HepG2 (cell line): ENCODE measurements around the gene SNRPD3. TPM values are rescaled to one million over a fixed set of nuclear protein-coding genes. Genes with fewer than 3 reads are reported as not detected.
A peak's percentile ranks its signal among the peaks of the same experiment; 100 is the strongest.
"Not testable (repeated sequence)": the region's sequence is repeated elsewhere in the genome, so short reads cannot be mapped to it uniquely, and the experiment has no call there.

Experiments
- ATAC-seq: fragments of 200-7000 bp; cut with Tn5 transposase; 3 replicates; pipeline ENCODE4 v1.9.1; 2020; ENCODE audit warnings: mild to moderate bottlenecking, moderate library complexity
- BruUV-seq: library from RNA; stranded (reverse); fragments of 400-500 nt; replicated peaks from 2 replicates; lab custom pipeline; 2021; lab: Mats Ljungman, UMichigan
- CTCF ChIA-PET: fragments of 300-600 bp; formaldehyde crosslinking; extraction: SDS; loops from one replicate; lab custom pipeline; 2021; ENCODE audit warnings: low total read pairs, inconsistent platforms, low intra/inter-chr PET ratio; lab: Yijun Ruan, JAX
- POLR2A ChIA-PET: fragments of 350-600 bp; sonication (Branson Sonifier 250); formaldehyde crosslinking; loops from one replicate; lab custom pipeline; 2020; ENCODE audit warnings: antibody characterized with exemption, inconsistent platforms; lab: Yijun Ruan, JAX
- DNase-seq: peaks from one replicate; pipeline ENCODE4 v3.0.0-alpha.2; 2015; ENCODE audit warnings: low spot score
- FAIRE-seq: peaks from 3 replicates; lab custom pipeline; 2011; peaks lifted over from hg19 to GRCh38; lab: Jason Lieb, UNC
- H2AFZ ChIP-seq: one replicate; pipeline ENCODE4 v1.6.1; 2011; ENCODE audit warnings: low read length, inconsistent platforms
- H3K27ac ChIP-seq: fragments of 300-600 bp; 3 replicates; pipeline ENCODE4 v1.8.0; 2011; ENCODE audit warnings: mixed run types, mild to moderate bottlenecking, mixed read lengths, low read length, inconsistent platforms; ENCODE audit not compliant: insufficient read depth; ENCODE audit errors: extremely low read length
- H3K27me3 ChIP-seq, 2 experiments: fragments of 200-600 bp in 1 of 2; 2 replicates in 1 of 2; 3 replicates in 1 of 2; pipeline versions ENCODE4 v1.6.0 to v1.8.0; 2011; ENCODE audit warnings: low read length in 2 of 2, mild to moderate bottlenecking in 2 of 2, moderate library complexity in 2 of 2, inconsistent platforms in 1 of 2; ENCODE audit not compliant: insufficient read depth in 2 of 2, control insufficient read depth in 1 of 2
- H3K36me3 ChIP-seq, 2 experiments: fragments of 200-600 bp in 1 of 2; replicated peaks in 1 of 2; 2 replicates in 1 of 2; 3 replicates in 1 of 2; pipeline versions ENCODE4 v1.5.1 to v1.8.0; 2011; ENCODE audit warnings: low read length in 2 of 2, inconsistent platforms in 1 of 2; ENCODE audit not compliant: insufficient read depth in 2 of 2, control insufficient read depth in 1 of 2
- H3K4me1 ChIP-seq: 2 replicates; pipeline ENCODE4 v1.5.1; 2012; ENCODE audit warnings: low read length, inconsistent platforms; ENCODE audit not compliant: insufficient read depth
- H3K4me2 ChIP-seq: 2 replicates; pipeline ENCODE4 v1.6.0; 2011; ENCODE audit warnings: low read depth, low read length, inconsistent platforms
- H3K4me3 ChIP-seq, 3 experiments: fragments of 200-600 bp in 1 of 3; sonication (generic), shearing (Covaris generic) in 1 of 3; replicated peaks in 1 of 3; 2 replicates each; pipeline ENCODE4 v1.5.1; 2011 to 2016; ENCODE audit warnings: low read length in 3 of 3, inconsistent platforms in 2 of 3, low read depth in 2 of 3, mild to moderate bottlenecking in 2 of 3, control low read depth in 1 of 3, mixed read lengths in 1 of 3; ENCODE audit not compliant: insufficient read depth in 1 of 3
- H3K79me2 ChIP-seq: one replicate; pipeline ENCODE4 v1.6.1; 2011; ENCODE audit warnings: low read length, inconsistent platforms; ENCODE audit not compliant: insufficient read depth
- H3K9ac ChIP-seq: 2 replicates; pipeline ENCODE4 v1.6.0; 2011; ENCODE audit warnings: mild to moderate bottlenecking, low read depth, low read length, inconsistent platforms; ENCODE audit not compliant: insufficient read depth
- H3K9me3 ChIP-seq: 2 replicates; pipeline ENCODE4 v1.5.1; 2012; ENCODE audit warnings: mild to moderate bottlenecking, low read length
- H4K20me1 ChIP-seq: 2 replicates; pipeline ENCODE4 v1.6.0; 2011; ENCODE audit warnings: inconsistent platforms, mild to moderate bottlenecking, low read length, moderate library complexity; ENCODE audit not compliant: insufficient read depth
- CREB1 ChIP-seq, 2 experiments: fragments of 450-650 bp in 1 of 2; IDR thresholded peaks; 2 replicates each; pipeline ENCODE4 v1.6.1; 2016 to 2017; ENCODE audit warnings: control low read depth in 1 of 2, mild to moderate bottlenecking in 1 of 2, missing compliant biosample characterization in 1 of 2, missing genetic modification characterization in 1 of 2
- RBFOX2 ChIP-seq: fragments of 200-400 bp; formaldehyde crosslinking; IDR thresholded peaks from 2 replicates; pipeline ENCODE4 v1.6.1; 2017; ENCODE audit warnings: low read depth, mild to moderate bottlenecking, low read length
- ZNF121 ChIP-seq: sonication (generic); formaldehyde crosslinking; IDR thresholded peaks from 2 replicates; pipeline ENCODE4 v1.5.0; 2020; ENCODE audit warnings: mild to moderate bottlenecking, missing genetic modification reagents
- WGBS: methylation state at CpG from one replicate; pipeline ENCODE4 v1.1.6; 2017; ENCODE audit warnings: low lambda C conversion rate; 5-methylcytosine and 5-hydroxymethylcytosine counted together
- in situ Hi-C: cut with HindIII; loops from 2 replicates; pipeline ENCODE4 v1.10.0; 2017; ENCODE audit warnings: low pct_unique_long_range_greater_than_20kb; ENCODE audit not compliant: extremely low pct_ligation_motif_present
- intact Hi-C: fragments of 100-400 bp; cut with micrococcal nuclease; formaldehyde crosslinking; loops from one replicate; pipeline ENCODE4 v1.10.0; 2022; ENCODE audit not compliant: unreplicated experiment
- polyA plus RNA-seq, 8 experiments: library from polyadenylated mRNA; depleted of rRNA in 3 of 8; stranded (reverse) in 7 of 8; unstranded in 1 of 8; fragments of >200 nt; fragmentation: Illumina TruSeq in 4 of 8; extraction: Trizol in 4 of 8; gene quantifications; 2 replicates each; pipeline versions ENCODE4 v1.2.1 to v1.2.3, GENCODE V29; 2011 to 2016; ENCODE audit warnings: low read depth in 4 of 8, missing spikeins in 1 of 8, mixed read lengths in 1 of 8; ENCODE audit not compliant: insufficient read depth in 1 of 8
- total RNA-seq, 5 experiments: library from RNA; depleted of rRNA; stranded (reverse); fragments of >200 nt; fragmentation: Illumina TruSeq; extraction: Trizol; gene quantifications; 2 replicates each; pipeline ENCODE4 v1.2.3, GENCODE V29; 2016; ENCODE audit warnings: low read depth in 1 of 5
- TF ChIP-seq, protein P1 (sequence below): sonication (generic); formaldehyde crosslinking; conservative IDR thresholded peaks from 2 replicates; pipeline ENCODE4 v1.4.0; 2020; ENCODE audit warnings: missing genetic modification reagents

The SNRPD3 gene
- total and polyA plus RNA-seq, 2 of the 13 experiments (the other 11 are each of a cell fraction or from before 2014, with no cell fraction given): 110 to 209 TPM

DNA sequence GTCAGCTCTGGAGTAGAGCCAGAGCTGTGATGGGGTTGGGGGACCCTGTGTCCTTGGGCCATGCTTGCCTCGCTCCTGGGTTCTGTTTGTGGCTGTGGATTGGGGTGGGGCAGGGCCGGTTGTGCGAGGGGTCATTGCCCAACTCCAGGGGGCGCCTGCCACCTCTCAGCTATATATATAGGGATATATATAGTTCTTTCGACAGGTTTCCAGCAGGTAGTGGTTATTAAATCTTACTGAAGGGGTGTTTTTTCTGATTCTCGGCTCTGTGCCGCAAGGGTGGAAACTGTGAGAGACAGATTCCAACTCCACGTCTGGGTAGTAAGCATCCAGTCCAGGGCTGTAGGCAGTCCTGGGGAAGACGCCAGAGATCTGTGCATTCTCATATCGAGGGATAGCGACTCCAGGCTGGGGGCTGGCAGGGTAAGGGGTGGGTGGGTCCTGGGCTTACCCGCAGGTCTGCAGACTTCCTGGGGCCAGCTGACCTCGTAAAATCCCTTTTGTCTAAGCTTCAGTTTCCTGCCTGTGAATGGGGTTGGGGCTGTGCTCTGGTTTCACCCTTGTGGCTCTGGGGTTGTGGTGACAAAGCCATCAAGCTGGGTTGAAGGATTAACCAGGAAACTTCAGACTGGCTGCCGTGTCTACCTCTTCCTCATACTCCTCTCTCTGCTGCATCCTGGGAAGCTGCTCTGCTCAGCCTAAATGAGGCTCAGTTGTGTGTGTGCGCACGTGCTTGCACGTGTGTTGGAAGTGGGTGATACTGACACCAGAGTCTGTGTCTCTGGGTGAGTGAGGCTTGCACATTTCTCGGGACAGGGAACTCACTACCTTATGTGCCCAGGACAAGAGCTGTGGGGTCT, 48.2 kb downstream of the SNRPD3 start (continued):
- TF ChIP-seq, protein P1, sequence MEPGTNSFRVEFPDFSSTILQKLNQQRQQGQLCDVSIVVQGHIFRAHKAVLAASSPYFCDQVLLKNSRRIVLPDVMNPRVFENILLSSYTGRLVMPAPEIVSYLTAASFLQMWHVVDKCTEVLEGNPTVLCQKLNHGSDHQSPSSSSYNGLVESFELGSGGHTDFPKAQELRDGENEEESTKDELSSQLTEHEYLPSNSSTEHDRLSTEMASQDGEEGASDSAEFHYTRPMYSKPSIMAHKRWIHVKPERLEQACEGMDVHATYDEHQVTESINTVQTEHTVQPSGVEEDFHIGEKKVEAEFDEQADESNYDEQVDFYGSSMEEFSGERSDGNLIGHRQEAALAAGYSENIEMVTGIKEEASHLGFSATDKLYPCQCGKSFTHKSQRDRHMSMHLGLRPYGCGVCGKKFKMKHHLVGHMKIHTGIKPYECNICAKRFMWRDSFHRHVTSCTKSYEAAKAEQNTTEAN: 0 out of 2 replicates have a peak, but pooled peaks have one; percentile 41

DNA sequence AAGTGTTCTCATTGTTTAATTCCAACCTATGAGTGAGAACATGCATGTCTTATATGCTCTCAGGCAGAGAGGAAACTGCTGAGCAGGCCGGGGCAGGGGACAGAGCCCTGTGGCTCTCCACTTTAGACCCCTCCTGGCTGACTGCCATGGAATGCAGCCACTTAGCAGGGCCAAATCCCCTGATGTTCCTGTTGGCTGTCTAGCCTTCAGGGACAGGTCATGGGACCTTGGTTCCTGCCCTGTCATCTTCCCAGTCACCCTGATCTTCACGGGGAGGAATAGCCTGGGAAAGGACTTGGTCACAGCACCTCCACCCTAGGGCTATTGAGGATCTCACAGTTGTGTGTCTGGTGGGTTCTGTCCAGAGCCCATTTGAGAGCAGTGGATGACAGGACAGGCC, 50.5 kb downstream of the SNRPD3 start:
- intact Hi-C loops, H3K79me2 ChIP-seq, H3K27me3 ChIP-seq, ATAC-seq, FAIRE-seq, H3K4me3 ChIP-seq, H3K36me3 ChIP-seq, in situ Hi-C loops, H3K27ac ChIP-seq, POLR2A ChIA-PET, BruUV-seq, H3K9me3 ChIP-seq, H2AFZ ChIP-seq, H4K20me1 ChIP-seq, H3K9ac ChIP-seq, CTCF ChIA-PET: not testable (repeated sequence)
- WGBS: 13% methylated on average over 1 of the region's 2 CpGs
- H3K4me1 ChIP-seq: peaks cover 14% of the 10 kb centered on the region
- peak; percentile 35 for DNase-seq
- 0 out of 2 replicates have a peak overlapping the region, but pooled peaks have one; percentile 23 for H3K4me2 ChIP-seq
- peak; percentile 79 for TF ChIP-seq ZNF121 (CRISPR knock-in tag)

DNA sequence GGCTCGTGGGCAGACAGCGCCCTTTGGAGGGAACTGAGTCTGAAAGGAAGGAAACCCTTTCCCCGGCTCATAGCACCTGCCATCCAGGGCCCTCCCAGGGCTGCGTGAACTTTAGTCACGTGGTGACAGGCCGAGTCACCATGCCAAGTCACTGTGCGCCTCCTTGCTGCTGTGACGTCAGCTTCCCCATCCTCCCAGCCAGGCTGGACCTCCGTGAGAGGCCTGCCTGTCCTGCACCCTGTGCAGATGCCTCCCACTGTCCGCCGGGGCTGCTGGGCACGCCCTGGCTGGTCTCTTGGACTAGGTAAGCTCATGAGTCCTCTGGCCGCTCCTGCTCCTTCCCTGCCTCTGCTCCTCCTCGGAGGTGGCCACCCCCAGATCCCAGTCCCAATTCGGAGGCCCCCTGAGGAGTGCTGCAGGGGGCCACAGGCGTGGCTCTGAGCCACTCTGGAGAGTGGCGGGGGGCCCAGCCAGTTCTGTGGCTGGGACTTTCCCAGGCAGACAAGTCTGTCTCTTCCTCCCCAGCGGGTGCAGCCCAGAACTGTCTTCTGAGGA, 51.7 kb downstream of the SNRPD3 start:
- ATAC-seq; H3K79me2 ChIP-seq; in situ Hi-C loops; H3K9me3 ChIP-seq; H4K20me1 ChIP-seq; FAIRE-seq; H3K9ac ChIP-seq; H3K27me3 ChIP-seq; BruUV-seq; H3K4me3 ChIP-seq; H3K27ac ChIP-seq; intact Hi-C loops; H3K4me2 ChIP-seq; H3K36me3 ChIP-seq; H2AFZ ChIP-seq; H3K4me1 ChIP-seq; DNase-seq; CTCF ChIA-PET; TF ChIP-seq CREB1 (CRISPR knock-in tag; IDR thresholded peaks at IDR 0.05): not testable (repeated sequence)
- POLR2A ChIA-PET: interaction anchor here (0.9 kb wide), 1 partner anchor 14 kb away, joined by 3 read pairs; no protein-coding TSS in a partner anchor
- TF ChIP-seq CREB1 (IDR thresholded peaks at IDR 0.05) (peak; percentile 67), RBFOX2 (peak; percentile 50; the same call in 1 of the 2 replicates)
- 87% methylated on average over 10 of the region's 18 CpGs for WGBS

- H3K4me2 ChIP-seq, POLR2A ChIA-PET, H2AFZ ChIP-seq, H3K27me3 ChIP-seq, H4K20me1 ChIP-seq, H3K36me3 ChIP-seq, BruUV-seq, H3K4me3 ChIP-seq, intact Hi-C loops, H3K9me3 ChIP-seq, ATAC-seq, H3K4me1 ChIP-seq, H3K9ac ChIP-seq, H3K79me2 ChIP-seq, H3K27ac ChIP-seq, CTCF ChIA-PET, DNase-seq, in situ Hi-C loops, FAIRE-seq: not testable (repeated sequence)
- 96% methylated on average over 6 of the region's 6 CpGs for WGBS
Observed at GRCh38 chr22:24608327-24608726, 52.5 kb downstream of the SNRPD3 start.
